ENCODE measurements around the gene KIDINS220.

The KIDINS220 gene

GRCh38 chr2:8685697-8686358 is 151.6 kb downstream of the KIDINS220 start:
- DNase-seq = peak; percentile 77

DNA sequence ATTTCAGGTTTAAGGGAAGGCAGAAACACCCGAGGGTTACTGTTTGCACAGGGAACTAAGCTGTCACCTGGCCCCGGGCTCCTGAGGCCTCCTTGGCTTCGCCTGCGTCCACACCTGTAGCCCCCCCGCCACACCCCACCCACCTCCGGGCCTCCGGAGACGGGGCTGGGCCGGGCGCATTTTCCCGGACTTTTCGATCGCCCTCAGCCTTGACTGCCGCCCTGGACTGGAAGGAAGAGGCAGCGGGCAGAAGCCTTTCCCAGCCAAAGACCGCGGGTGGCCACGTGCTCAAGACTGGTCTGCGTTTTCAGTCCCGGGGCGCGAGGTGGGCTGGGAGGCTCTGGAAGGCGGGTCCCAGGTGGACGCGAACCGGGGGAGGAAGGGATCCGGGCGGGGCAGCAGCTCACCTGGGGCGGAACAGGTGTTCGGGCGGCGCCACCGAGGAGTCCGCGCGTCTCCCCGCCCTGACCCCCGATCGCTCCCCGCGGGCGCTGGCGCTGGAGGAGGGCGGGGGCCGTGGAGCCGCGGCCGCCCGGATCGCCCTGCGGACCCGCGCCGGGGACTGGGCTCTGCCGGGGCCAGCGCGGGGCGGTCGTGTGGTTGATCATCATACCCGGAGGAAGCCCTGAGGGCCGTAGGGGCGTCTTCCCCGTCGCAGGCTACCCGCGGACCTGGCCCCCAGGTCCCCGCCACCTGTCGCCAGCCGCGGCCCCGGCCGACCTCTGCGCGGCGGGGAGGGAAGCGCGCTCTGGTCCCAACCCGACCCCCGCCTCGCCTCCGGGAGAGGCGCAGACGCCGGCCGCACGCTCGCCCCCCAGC is 152.3 kb downstream of the KIDINS220 start:
- DNase-seq = no peak

DNA sequence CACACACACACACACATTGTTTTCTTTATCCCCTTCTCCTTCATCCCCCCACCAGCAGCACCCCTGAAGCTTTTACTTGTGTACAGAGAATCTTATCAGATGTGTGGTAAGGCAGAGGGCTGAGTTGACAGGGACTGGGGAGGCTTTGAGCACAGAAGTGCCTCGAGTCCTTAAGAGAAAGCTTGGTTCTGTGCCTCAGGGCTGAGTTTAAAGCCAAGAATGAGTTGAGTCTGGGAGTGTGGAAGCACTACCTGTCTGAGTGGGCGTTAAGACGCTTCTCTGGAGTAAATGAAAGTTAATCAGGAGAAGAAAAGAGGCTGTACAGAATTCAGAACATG is 152.9 kb downstream of the KIDINS220 start:
- DNase-seq = peak; percentile 24

- DNase-seq = peak; percentile 82
Observed at GRCh38 chr2:8682719-8683667, 154.4 kb downstream of the KIDINS220 start.

DNA sequence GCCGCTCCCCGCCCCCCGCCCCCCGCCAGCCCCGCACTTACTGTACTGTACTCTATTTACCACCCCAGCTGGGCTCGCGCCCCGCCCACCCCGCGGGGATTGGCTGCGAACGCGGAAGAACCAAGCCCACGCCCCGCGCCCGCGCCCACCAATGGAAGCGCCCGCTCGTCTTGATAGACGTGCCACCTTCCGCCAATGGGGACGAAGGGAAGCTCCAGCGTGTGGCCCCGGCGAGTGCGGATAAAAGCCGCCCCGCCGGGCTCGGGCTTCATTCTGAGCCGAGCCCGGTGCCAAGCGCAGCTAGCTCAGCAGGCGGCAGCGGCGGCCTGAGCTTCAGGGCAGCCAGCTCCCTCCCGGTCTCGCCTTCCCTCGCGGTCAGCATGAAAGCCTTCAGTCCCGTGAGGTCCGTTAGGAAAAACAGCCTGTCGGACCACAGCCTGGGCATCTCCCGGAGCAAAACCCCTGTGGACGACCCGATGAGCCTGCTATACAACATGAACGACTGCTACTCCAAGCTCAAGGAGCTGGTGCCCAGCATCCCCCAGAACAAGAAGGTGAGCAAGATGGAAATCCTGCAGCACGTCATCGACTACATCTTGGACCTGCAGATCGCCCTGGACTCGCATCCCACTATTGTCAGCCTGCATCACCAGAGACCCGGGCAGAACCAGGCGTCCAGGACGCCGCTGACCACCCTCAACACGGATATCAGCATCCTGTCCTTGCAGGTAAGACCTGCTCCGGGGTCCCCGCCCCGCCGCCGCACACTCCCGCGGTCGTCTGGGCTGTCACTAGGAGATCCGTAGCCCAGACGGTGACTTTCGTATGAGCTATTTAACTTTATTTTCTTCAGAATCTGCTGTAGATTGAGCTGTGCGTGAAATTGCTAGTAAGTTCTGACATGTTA is 155.4 kb downstream of the KIDINS220 start, which contains the start of gene ID2:
Gene ID2, plus strand, starts transcription at position 271 of the 907 bp plus-strand sequence. Its CDS starts 110 bp downstream, at position 381.
- DNase-seq = peak; percentile 99

DNA sequence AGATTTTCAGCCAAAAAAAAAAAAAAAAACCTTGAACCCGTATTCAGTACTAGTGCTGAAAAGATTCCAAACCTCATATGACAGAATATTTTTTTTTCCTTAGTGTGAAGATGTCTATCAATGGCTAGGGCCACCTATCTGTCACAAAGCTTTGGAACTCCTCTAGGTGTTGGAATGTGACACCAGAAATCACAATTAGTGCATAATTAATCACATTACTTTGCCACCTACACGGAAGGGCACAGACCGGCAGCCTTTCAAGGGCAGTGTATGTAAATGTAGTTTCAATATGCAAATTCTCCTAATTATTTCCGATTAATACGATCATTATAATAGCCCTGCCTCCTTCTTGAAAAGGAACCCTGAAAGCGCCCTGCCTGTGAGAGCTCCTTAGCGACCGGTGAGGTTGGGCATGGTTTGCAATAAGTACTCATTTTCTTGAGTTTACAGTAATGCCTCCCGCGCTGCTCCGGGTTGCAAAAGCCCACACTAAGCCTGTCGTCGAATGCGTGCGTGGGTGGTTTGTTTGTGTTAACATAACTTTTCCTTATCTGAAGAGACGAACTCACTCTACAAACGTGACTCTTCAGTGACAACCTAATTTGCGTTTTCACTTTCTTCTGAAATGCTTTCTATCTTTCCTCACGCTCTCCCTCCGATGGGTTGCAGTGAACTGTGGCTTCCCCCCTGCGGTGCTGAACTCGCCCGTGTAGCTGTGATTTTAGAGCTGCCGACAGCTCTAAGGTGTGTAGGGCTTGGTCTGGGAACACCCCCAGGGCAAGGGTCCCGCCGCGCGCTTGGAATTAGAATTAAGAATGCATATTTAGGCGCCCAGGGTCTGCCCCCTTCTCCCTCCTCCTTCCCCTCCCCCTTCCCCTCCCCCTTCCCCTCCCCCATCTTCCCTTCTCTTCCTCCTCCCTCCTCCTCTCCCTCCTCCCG is 156.3 kb downstream of the KIDINS220 start:
- DNase-seq = peak; percentile 78

DNA sequence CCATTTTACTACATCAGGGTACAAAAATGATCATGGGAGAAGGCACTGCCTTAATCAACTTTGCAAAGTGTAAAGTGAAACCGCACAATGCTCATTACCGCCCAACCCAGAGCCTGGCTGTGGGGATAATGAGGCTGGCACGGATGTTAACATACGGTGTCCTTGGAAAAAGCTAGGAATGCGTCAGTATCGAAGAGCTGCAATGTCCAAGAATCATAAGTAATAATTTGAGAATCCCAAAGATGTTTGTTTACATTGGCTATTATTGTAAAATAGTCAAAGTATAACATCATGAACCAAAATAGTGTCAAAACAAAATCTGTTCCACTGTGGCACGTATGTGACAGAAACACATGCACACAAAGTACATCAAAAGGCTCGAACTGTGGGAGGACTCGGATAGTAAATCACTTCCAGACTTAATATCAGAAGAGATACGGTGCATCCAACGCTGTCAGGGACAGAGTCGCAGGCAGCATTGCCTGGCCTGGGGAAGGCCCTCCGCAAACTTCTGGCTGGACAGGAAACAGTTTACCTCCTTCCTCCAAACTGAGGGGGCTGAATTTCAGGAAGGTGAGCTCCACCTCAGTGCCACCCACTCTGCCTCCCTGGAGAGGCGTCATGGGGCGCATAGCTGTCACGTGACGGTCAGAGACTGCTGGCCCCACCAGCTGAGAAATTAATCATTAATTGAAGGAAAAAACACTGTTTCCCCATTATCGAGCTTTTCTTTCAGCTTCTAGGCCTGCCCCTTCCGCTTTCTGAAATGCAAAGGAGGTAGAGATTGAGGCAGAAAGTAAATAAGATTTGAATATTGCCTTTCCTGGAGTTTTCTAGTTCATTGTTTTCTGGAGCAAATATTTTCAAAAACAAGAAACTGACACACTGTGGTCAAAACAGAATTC is 157.3 kb downstream of the KIDINS220 start:
- DNase-seq = peak; percentile 94

DNA sequence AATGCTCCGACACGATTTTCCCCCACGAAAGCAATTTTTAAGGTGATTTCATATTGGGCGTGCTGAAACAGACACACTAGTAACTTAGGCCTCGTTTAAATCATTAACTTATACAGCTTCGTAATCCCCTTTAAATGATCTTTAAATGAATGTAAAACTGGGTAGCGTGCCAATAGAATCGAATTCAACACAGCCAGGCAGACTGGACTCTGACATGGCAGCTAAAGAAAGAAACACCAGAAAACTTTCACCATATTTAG is 157.9 kb downstream of the KIDINS220 start:
- no peak for DNase-seq
